GM10847 (cell line): Measurements from ENCODE around the gene SCGB2B2.

Source experiments
- POLR2A ChIP-seq: IDR thresholded peaks from 2 replicates; pipeline ENCODE4 v1.6.1; 2011; ENCODE audit not compliant: insufficient read length; ENCODE audit errors: extremely low read depth

SCGB2B2 gene, protein sequence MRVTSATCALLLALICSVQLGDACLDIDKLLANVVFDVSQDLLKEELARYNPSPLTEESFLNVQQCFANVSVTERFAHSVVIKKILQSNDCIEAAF

GRCh38 chr19:34676697-34677385, at the start of gene SCGB2B2:
SCGB2B2 (minus strand) TSS chr19:34677159; CDS start chr19:34594563, 82,596 bp downstream.
- no peak for TF ChIP-seq POLR2A

- no peak for TF ChIP-seq POLR2A
Observed at GRCh38 chr19:34725400-34725799, 48.4 kb upstream of the SCGB2B2 start.

DNA sequence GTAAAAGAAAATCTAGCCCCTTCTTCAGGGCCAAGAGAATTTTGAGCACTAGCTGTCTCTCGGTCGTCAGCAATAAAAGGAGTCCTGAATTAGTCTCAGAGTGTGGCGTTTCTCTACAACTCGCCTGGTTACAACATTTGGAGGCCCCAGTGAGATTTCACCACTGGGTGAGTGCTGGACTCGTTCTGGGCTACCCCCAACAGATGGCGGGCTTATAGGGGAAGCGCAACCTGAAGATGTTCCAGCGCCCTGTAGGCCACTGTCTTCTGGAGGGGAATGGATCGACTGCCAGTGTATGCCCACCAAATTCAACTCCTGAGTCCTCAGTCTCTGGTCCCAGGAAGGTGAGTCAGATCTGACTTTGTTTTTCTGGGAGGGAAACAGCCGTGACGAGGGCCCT, 45.4 kb upstream of the SCGB2B2 start:
- no peak for TF ChIP-seq POLR2A

GRCh38 chr19:34715357-34715756, 38.4 kb upstream of the SCGB2B2 start:
- TF ChIP-seq POLR2A, result no peak

DNA sequence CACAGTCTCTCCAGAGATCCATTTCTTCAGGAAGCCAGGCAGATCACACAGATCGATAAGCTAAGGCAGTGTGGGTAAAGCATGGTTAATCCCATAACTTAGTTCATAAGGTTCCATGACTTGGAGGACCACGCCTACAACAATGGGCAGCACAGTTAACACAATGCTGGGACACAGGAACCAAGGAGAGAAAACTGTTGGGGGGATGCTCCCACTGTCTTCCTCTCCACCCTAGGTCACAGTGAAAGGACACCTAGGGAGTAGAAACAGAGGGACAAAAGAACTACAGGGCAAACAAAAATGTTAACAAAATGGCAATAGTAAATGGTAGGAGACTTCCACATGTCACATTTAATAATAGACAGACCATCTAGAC, 36.3 kb upstream of the SCGB2B2 start:
- TF ChIP-seq POLR2A, result no peak

- TF ChIP-seq POLR2A, result no peak
Observed at GRCh38 chr19:34712395-34713261, 35.7 kb upstream of the SCGB2B2 start.

- no peak for TF ChIP-seq POLR2A
Observed at GRCh38 chr19:34711890-34712289, 34.9 kb upstream of the SCGB2B2 start.

- no peak for TF ChIP-seq POLR2A
Observed at GRCh38 chr19:34707661-34708060, 30.7 kb upstream of the SCGB2B2 start.

GRCh38 chr19:34692549-34692948, 15.6 kb upstream of the SCGB2B2 start:
- no peak for TF ChIP-seq POLR2A

GRCh38 chr19:34690372-34690771, 13.4 kb upstream of the SCGB2B2 start:
- no peak for TF ChIP-seq POLR2A

DNA sequence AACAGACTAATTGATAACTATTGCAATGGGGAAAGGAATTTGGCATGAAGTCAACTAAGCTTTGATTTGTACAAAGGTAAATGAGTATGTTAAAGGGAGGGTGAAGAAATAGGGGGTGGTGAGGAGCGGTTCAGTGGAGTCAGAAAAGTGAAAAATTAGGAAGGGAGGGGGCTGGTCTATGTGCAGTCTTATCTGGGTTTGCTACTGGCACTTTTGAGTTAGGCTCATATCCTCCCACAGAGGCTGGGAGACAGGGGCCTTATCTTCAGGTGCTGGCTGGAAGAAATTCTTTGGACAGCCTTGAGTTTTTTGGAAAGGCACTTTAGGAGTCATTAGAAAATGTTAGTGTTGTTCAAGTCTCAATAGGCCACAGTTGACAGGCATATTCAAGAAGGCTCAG, 11.6 kb upstream of the SCGB2B2 start:
- TF ChIP-seq POLR2A, result no peak

DNA sequence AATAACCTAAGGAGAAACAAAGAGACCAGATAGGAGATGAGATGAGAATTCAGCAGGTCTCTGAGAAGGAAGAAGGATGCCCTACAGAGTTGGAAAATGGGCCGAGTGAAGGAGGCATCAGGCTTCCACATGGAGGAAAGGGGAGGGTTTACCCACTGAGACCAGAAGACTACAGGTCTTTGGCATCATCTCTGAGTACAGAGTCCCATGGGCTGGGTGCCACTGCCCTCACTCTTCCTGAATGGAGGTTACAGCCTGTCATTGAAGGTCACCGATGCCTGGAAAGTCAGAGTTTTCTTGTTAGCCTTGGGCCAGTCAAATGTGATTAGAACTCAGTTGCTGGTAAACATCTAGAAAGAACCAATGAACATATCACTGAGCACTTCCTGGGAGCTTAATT, 10.4 kb upstream of the SCGB2B2 start:
- no peak for TF ChIP-seq POLR2A

GRCh38 chr19:34686455-34686854, 9.5 kb upstream of the SCGB2B2 start:
- TF ChIP-seq POLR2A, result no peak

DNA sequence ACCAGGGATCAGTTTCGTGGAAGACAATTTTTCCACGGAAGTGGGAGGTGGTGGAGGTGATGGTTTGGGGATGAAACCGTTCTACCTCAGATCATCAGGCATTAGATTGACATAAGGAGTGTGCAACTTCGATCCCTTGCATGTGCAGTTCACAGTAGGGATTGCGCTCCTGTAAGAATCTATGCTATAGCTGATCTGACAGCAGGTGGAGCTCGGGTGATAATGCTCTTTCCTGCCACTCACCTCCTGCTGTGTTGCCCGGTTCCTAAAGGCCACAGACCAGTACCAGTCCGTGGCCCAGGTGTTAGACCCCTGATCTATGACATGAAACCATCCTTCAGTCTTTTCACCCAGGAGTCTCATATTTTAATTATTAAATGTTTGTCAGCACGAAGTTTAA, 4.5 kb upstream of the SCGB2B2 start:
- no peak for TF ChIP-seq POLR2A

DNA sequence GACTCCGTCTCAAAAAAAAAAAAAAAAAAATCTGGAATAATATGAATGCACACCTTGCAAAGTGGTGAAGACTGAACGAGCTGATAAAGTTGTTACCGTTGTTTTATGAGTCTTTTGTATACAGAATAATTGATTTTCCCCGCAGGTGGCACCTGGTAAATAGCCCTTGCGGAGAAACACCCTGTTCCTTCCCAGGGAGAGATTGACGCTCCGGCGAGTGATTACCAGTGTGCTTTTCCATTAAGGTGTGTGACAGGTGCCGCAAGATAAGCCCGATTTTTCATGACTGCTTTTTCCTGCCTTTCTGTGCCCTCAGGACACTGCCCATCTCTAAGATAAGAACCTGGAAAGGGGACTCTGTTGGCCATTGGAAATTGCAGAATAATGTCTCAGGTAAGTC, 1.5 kb upstream of the SCGB2B2 start:
- TF ChIP-seq POLR2A, result no peak

- no peak for TF ChIP-seq POLR2A
Observed at GRCh38 chr19:34678085-34678412, 1.1 kb upstream of the SCGB2B2 start.
